HCT116 (cell line): ENCODE measurements around the gene CCHCR1. TPM values are rescaled to one million over a fixed set of nuclear protein-coding genes. Genes with fewer than 3 reads are reported as not detected.

Source experiments
- ATAC-seq: fragments of 200-7000 bp; cut with Tn5 transposase; 2 replicates; pipeline ENCODE4 v1.9.1; 2020; ENCODE audit warnings: mild to moderate bottlenecking, moderate library complexity
- BruUV-seq: library from RNA; stranded (reverse); fragments of 400-500 nt; replicated peaks from 2 replicates; lab custom pipeline; 2021; lab: Mats Ljungman, UMichigan
- CTCF ChIA-PET: fragments of 300-600 bp; sonication (Branson Sonifier 250); formaldehyde crosslinking; loops from one replicate; lab custom pipeline; 2021; ENCODE audit warnings: antibody characterized with exemption; lab: Charles Lee
- POLR2A ChIA-PET: fragments of 300-600, 350-600 bp; sonication (Branson Sonifier 250); formaldehyde crosslinking; loops from one replicate; lab custom pipeline; 2021; ENCODE audit warnings: antibody characterized with exemption; lab: Charles Lee
- RAD21 ChIA-PET, 2 experiments: fragments of 300-600 bp; sonication (Branson Sonifier 250); formaldehyde crosslinking; loops; one replicate each; lab custom pipeline; 2023; ENCODE audit warnings: low total read pairs in 2 of 2; ENCODE audit not compliant: uncharacterized antibody in 2 of 2, unreplicated experiment in 2 of 2, low non-redundant PET in 1 of 2; lab: Charles Lee
- DNase-seq: peaks from one replicate; pipeline ENCODE4 v3.0.0-alpha.2; 2010; ENCODE audit warnings: low read depth, low spot score
- H2AFZ ChIP-seq: fragments of 200-600 bp; shearing (Covaris generic), sonication (generic); 2 replicates; pipeline ENCODE4 v1.6.1; 2017; ENCODE audit warnings: low read depth, mixed run types, mixed read lengths, antibody characterized with exemption, low read length; ENCODE audit not compliant: poor library complexity, severe bottlenecking
- H3K27ac ChIP-seq: 2 replicates; pipeline ENCODE4 v1.5.1; 2012; ENCODE audit warnings: low read depth, low read length
- H3K27me3 ChIP-seq: fragments of 200-600 bp; sonication (generic); 2 replicates; pipeline ENCODE4 v1.6.1; 2016; ENCODE audit warnings: mixed run types, low read length, mixed read lengths; ENCODE audit not compliant: insufficient read depth
- H3K36me3 ChIP-seq, 2 experiments: fragments of 200-500 bp in 1 of 2; fragments of 200-600 bp in 1 of 2; sonication (Bioruptor generic) in 1 of 2; sonication (generic) in 1 of 2; 2 replicates each; pipeline versions ENCODE4 v1.5.1 to v1.6.1; 2014 to 2016; ENCODE audit warnings: low read length in 2 of 2, inconsistent platforms in 1 of 2, mixed read lengths in 1 of 2, mixed run types in 1 of 2; ENCODE audit not compliant: insufficient read depth in 2 of 2, control insufficient read depth in 1 of 2
- H3K4me1 ChIP-seq, 2 experiments: fragments of 200-600 bp in 1 of 2; sonication (generic) in 1 of 2; 2 replicates each; pipeline versions ENCODE4 v1.5.1 to v1.6.1; 2012 to 2017; ENCODE audit warnings: low read length in 2 of 2, inconsistent platforms in 1 of 2, mild to moderate bottlenecking in 1 of 2, mixed read lengths in 1 of 2, mixed run types in 1 of 2, moderate library complexity in 1 of 2; ENCODE audit not compliant: insufficient read depth in 2 of 2, control insufficient read depth in 1 of 2
- H3K4me2 ChIP-seq: fragments of 200-600 bp; sonication (generic); 2 replicates; pipeline ENCODE4 v1.6.1; 2017; ENCODE audit warnings: mixed run types, low read length, mixed read lengths
- H3K4me3 ChIP-seq, 2 experiments: fragments of 200-600 bp in 1 of 2; sonication (generic) in 1 of 2; replicated peaks in 1 of 2; 2 replicates each; pipeline ENCODE4 v1.5.1; 2011 to 2016; ENCODE audit warnings: low read length in 2 of 2, control low read depth in 1 of 2, low read depth in 1 of 2, mild to moderate bottlenecking in 1 of 2, mixed read lengths in 1 of 2, mixed run types in 1 of 2
- H3K79me2 ChIP-seq: fragments of 200-600 bp; sonication (generic); 2 replicates; pipeline ENCODE4 v1.6.1; 2017; ENCODE audit warnings: mild to moderate bottlenecking, mixed run types, low read length, moderate library complexity, mixed read lengths; ENCODE audit not compliant: insufficient read depth
- H3K9ac ChIP-seq: fragments of 200-600 bp; sonication (generic); 2 replicates; pipeline ENCODE4 v1.6.1; 2016; ENCODE audit warnings: low read length, mixed read lengths
- H3K9me2 ChIP-seq: fragments of 200-600 bp; sonication (generic), shearing (Covaris generic); 2 replicates; pipeline ENCODE4 v1.6.1; 2017; ENCODE audit warnings: mixed run types, mild to moderate bottlenecking, moderate library complexity; ENCODE audit not compliant: insufficient read depth
- H3K9me3 ChIP-seq, 2 experiments: fragments of 200-500 bp in 1 of 2; fragments of 200-600 bp in 1 of 2; sonication (Bioruptor generic) in 1 of 2; sonication (generic) in 1 of 2; 2 replicates each; pipeline ENCODE4 v1.6.1; 2014 to 2017; ENCODE audit warnings: low read length in 2 of 2, mixed read lengths in 2 of 2, inconsistent platforms in 1 of 2, low read depth in 1 of 2, mild to moderate bottlenecking in 1 of 2, mixed run types in 1 of 2, moderate library complexity in 1 of 2; ENCODE audit not compliant: control insufficient read depth in 1 of 2, insufficient read depth in 1 of 2
- H4K20me1 ChIP-seq: fragments of 200-600 bp; sonication (generic), shearing (Covaris generic); 2 replicates; pipeline ENCODE4 v1.6.1; 2017; ENCODE audit warnings: mixed run types, mild to moderate bottlenecking, moderate library complexity; ENCODE audit not compliant: insufficient read depth
- CEBPB ChIP-seq: IDR thresholded peaks from 2 replicates; pipeline ENCODE4 v1.6.1; 2012; ENCODE audit warnings: low read depth
- EGR1 ChIP-seq: IDR thresholded peaks from 2 replicates; pipeline ENCODE4 v1.6.1; 2012; ENCODE audit warnings: low read depth
- EZH2 ChIP-seq: fragments of 200-600 bp; sonication (generic); IDR thresholded peaks from 2 replicates; pipeline ENCODE4 v1.6.1; 2017; ENCODE audit warnings: antibody characterized with exemption, mixed run types
- FOSL1 ChIP-seq: IDR thresholded peaks from 2 replicates; pipeline ENCODE4 v1.6.1; 2012; ENCODE audit warnings: low read depth
- JUND ChIP-seq: IDR thresholded peaks from 2 replicates; pipeline ENCODE4 v1.6.1; 2012
- POLR2A ChIP-seq: IDR thresholded peaks from 2 replicates; pipeline ENCODE4 v1.7.0; 2011; ENCODE audit warnings: borderline replicate concordance; ENCODE audit not compliant: insufficient read depth, insufficient read length; ENCODE audit errors: extremely low read depth
- POLR2AphosphoS5 ChIP-seq: IDR thresholded peaks from 2 replicates; pipeline ENCODE4 v1.6.1; 2011; ENCODE audit warnings: mild to moderate bottlenecking, low read depth, low read length, moderate library complexity
- RAD21 ChIP-seq: IDR thresholded peaks from 2 replicates; pipeline ENCODE4 v1.6.1; 2012; ENCODE audit warnings: low read depth, mild to moderate bottlenecking
- SIN3A ChIP-seq: IDR thresholded peaks from 2 replicates; pipeline ENCODE4 v1.6.1; 2012; ENCODE audit warnings: low read depth
- SP1 ChIP-seq: IDR thresholded peaks from 2 replicates; pipeline ENCODE4 v1.6.1; 2012; ENCODE audit warnings: low read depth
- TCF7L2 ChIP-seq: IDR thresholded peaks from 2 replicates; pipeline ENCODE4 v1.7.0; 2011; ENCODE audit warnings: borderline replicate concordance, inconsistent platforms; ENCODE audit not compliant: insufficient read depth, insufficient read length; ENCODE audit errors: extremely low read depth
- ZFX ChIP-seq: fragments of 450-650 bp; IDR thresholded peaks from 2 replicates; pipeline ENCODE4 v1.6.1; 2017
- intact Hi-C: fragments of 100-400 bp; cut with micrococcal nuclease; formaldehyde crosslinking; loops from 2 replicates; pipeline ENCODE4 v1.10.0; 2022
- total RNA-seq: library from RNA; stranded (reverse); gene quantifications from one replicate; pipeline ENCODE4 v1.2.1, GENCODE V29; 2021; ENCODE audit not compliant: unreplicated experiment
- TF ChIP-seq, protein P1 (sequence below): IDR thresholded peaks from 2 replicates; pipeline ENCODE4 v1.6.1; 2011; ENCODE audit warnings: mild to moderate bottlenecking, low read length, moderate library complexity; ENCODE audit not compliant: insufficient replicate concordance; ENCODE audit errors: extremely low read depth
- TF ChIP-seq, protein P2 (sequence below), 3 experiments: fragments of 200-600 bp in 1 of 3; sonication (generic) in 1 of 3; IDR thresholded peaks in 2 of 3; conservative IDR thresholded peaks in 1 of 3; 2 replicates each; pipeline ENCODE4 v1.5.1; 2012 to 2017; ENCODE audit warnings: low read depth in 2 of 3, low read length in 2 of 3, antibody characterized with exemption in 1 of 3, borderline replicate concordance in 1 of 3, control low read depth in 1 of 3, mild to moderate bottlenecking in 1 of 3, mixed read lengths in 1 of 3, mixed run types in 1 of 3, moderate library complexity in 1 of 3; ENCODE audit not compliant: insufficient read depth in 1 of 3
- TF ChIP-seq, protein P3 (sequence below): IDR thresholded peaks from 2 replicates; pipeline ENCODE4 v1.6.1; 2012

CCHCR1 gene
- total RNA-seq, 1 experiment from 2014 or later = 40.7 TPM

- ATAC-seq = peak; percentile 95
- Histone ChIP-seq H3K79me2 (peaks cover 9% of the 10 kb centered on the region), H3K4me2 (peak within 1 kb of the TSS; percentile 95), H3K9me2 (no peaks in the 10 kb centered on the region), H3K27me3 (no peaks in the 10 kb centered on the region), H4K20me1 (no peaks in the 10 kb centered on the region), H3K27ac (peak within 1 kb of the TSS; percentile 49), H3K9me3 (no peaks in the 10 kb centered on the region), H3K36me3 (peaks cover 12% of the 10 kb centered on the region in 2 experiments), H3K4me3 (peak within 1 kb of the TSS; percentile 88 to 95), H3K9ac (peak within 1 kb of the TSS; percentile 75), H2AFZ (peak within 1 kb of the TSS; percentile 90), H3K4me1 (peaks cover 12 to 20% of the 10 kb centered on the region in 2 experiments)
- intact Hi-C loops = no loop called here
- DNase-seq = peak; percentile 98
- TF ChIP-seq EGR1 = peak; percentile 92
- TF ChIP-seq TCF7L2 = peak; percentile 23
- peak; percentile 29; the same call in 1 of the 2 replicates for TF ChIP-seq ZFX
- no peak for TF ChIP-seq FOSL1
- peak; percentile 93 for TF ChIP-seq SIN3A
- TF ChIP-seq POLR2AphosphoS5 = peak; percentile 74
- TF ChIP-seq CEBPB = no peak
- TF ChIP-seq SP1 = peak; percentile 97
- POLR2A ChIA-PET = interaction anchor here (1.3 kb wide), 1 partner anchor 43 kb away, joined by 3 read pairs; no protein-coding TSS in a partner anchor
- no TSS peak for BruUV-seq
- CTCF ChIA-PET = interaction anchor here (1.3 kb wide), 1 partner anchor 209 kb away, joined by 7 read pairs; no protein-coding TSS in a partner anchor
- RAD21 ChIA-PET = no interaction called here
Observed at GRCh38 chr6:31158140-31158862, 699 bp upstream of the CCHCR1 start, which contains the start of gene TCF19. TSS of gene TCF19 (plus strand) at chr6:31158589. CDS start at chr6:31159470, 881 bp downstream.

DNA sequence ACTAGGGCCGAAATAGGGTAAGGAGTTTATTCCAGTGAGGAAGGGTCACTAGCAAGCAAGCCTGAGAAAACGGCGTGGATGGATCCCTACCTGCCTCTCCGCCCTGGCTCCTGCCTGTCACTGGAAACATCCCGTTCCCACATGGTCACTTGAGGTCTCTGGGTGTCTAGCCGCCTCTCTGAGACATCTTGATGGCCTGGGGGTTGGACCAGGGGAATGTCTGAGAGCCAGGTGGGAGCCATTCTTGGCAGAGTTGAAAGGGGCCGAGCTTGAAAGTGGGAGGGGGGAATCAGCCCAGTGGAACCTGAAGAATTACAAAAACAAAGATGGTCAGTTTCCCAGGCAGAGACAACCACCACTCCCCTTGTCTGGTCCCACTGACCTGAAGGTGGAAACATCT, 961 bp downstream of the CCHCR1 start:
- TF ChIP-seq RAD21 (no peak), ZFX (no peak), POLR2AphosphoS5 (no peak), CEBPB (no peak), JUND (no peak), POLR2A (no peak), EZH2 (no peak), TCF7L2 (no peak)
- TF ChIP-seq, protein P1, sequence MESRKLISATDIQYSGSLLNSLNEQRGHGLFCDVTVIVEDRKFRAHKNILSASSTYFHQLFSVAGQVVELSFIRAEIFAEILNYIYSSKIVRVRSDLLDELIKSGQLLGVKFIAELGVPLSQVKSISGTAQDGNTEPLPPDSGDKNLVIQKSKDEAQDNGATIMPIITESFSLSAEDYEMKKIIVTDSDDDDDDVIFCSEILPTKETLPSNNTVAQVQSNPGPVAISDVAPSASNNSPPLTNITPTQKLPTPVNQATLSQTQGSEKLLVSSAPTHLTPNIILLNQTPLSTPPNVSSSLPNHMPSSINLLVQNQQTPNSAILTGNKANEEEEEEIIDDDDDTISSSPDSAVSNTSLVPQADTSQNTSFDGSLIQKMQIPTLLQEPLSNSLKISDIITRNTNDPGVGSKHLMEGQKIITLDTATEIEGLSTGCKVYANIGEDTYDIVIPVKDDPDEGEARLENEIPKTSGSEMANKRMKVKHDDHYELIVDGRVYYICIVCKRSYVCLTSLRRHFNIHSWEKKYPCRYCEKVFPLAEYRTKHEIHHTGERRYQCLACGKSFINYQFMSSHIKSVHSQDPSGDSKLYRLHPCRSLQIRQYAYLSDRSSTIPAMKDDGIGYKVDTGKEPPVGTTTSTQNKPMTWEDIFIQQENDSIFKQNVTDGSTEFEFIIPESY = no peak
- TF ChIP-seq, protein P2, sequence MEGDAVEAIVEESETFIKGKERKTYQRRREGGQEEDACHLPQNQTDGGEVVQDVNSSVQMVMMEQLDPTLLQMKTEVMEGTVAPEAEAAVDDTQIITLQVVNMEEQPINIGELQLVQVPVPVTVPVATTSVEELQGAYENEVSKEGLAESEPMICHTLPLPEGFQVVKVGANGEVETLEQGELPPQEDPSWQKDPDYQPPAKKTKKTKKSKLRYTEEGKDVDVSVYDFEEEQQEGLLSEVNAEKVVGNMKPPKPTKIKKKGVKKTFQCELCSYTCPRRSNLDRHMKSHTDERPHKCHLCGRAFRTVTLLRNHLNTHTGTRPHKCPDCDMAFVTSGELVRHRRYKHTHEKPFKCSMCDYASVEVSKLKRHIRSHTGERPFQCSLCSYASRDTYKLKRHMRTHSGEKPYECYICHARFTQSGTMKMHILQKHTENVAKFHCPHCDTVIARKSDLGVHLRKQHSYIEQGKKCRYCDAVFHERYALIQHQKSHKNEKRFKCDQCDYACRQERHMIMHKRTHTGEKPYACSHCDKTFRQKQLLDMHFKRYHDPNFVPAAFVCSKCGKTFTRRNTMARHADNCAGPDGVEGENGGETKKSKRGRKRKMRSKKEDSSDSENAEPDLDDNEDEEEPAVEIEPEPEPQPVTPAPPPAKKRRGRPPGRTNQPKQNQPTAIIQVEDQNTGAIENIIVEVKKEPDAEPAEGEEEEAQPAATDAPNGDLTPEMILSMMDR (IDR thresholded peaks at IDR 0.05 in 2 of 3, conservative IDR thresholded peaks at IDR 0.05 in 1 of 3; ENCODE audit: borderline replicate concordance in 1 of 3, insufficient read depth in 1 of 3, low read depth in 2 of 3, low read length in 2 of 3) = no peak
- TF ChIP-seq, protein P3, sequence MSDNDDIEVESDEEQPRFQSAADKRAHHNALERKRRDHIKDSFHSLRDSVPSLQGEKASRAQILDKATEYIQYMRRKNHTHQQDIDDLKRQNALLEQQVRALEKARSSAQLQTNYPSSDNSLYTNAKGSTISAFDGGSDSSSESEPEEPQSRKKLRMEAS = no peak
- TF ChIP-seq, all 23 proteins: peak for 0
- Histone ChIP-seq H3K4me2 (peak overlapping the region; percentile 95), H3K9me3 (no peaks in the 10 kb centered on the region), H3K9me2 (no peaks in the 10 kb centered on the region), H3K36me3 (peaks cover 3 to 8% of the 10 kb centered on the region in 2 experiments; a peak in 3 of 4 replicates), H3K79me2 (peaks cover 9% of the 10 kb centered on the region), H3K27ac (no peak overlapping the region), H2AFZ (no peak overlapping the region), H3K27me3 (no peaks in the 10 kb centered on the region), H4K20me1 (no peaks in the 10 kb centered on the region), H3K4me3 (no peak overlapping the region), H3K4me1 (peaks cover 12 to 18% of the 10 kb centered on the region in 2 experiments), H3K9ac (no peak overlapping the region)
- ATAC-seq (no peak), DNase-seq (no peak)
- POLR2A ChIA-PET = no interaction called here
- RAD21 ChIA-PET = no interaction called here
- CTCF ChIA-PET = no interaction called here
- BruUV-seq = no TSS peak
- intact Hi-C loops = no loop called here
